Measurements from ENCODE around the gene HDAC5. TPM values are rescaled to one million over a fixed set of nuclear protein-coding genes. Genes with fewer than 3 reads are reported as not detected.

Gene HDAC5
- total and polyA plus RNA-seq, 2 of the 8 experiments (the other 6 are each of a cell fraction or from before 2014, with no cell fraction given), result 48.5 to 54.4 TPM

GRCh38 chr17:44083250-44083849 lies 40.1 kb downstream of the HDAC5 start:
- no peak for DNase-seq (ENCODE audit: low read depth in 1 of 2, low spot score in 2 of 2)
- no peak overlapping the region for H3K56ac ChIP-seq (replicated peaks; ENCODE audit: insufficient read length, low read depth, low read length)
- peaks cover 4% of the 10 kb centered on the region; the same call in 1 of the 2 replicates for H3K23me2 ChIP-seq (ENCODE audit: low read depth, low read length)
- no peak overlapping the region for H4K5ac ChIP-seq (ENCODE audit: insufficient read length, low read depth, low read length)
- no peaks in the 10 kb centered on the region for H3K27me3 ChIP-seq (replicated peaks in 1 of 4; ENCODE audit: control insufficient read depth in 3 of 4, extremely low read depth in 1 of 4, insufficient read depth in 3 of 4, low read length in 3 of 4)
- no peak overlapping the region for H2AFZ ChIP-seq (ENCODE audit: low read length)
- no peak overlapping the region for H3K27ac ChIP-seq (ENCODE audit: low read depth, low read length)
- no peak overlapping the region for H4K91ac ChIP-seq (replicated peaks; ENCODE audit: insufficient read length, low read length)
- no peak overlapping the region for H3K9ac ChIP-seq (replicated peaks in 1 of 4; ENCODE audit: extremely low read depth in 1 of 4, low read depth in 3 of 4, low read length in 3 of 4)
- ChIA-PET CTCF (ENCODE audit: partially characterized antibody) (interaction anchor here (0.6 to 34.4 kb wide), 22 partner anchors 8 to 265 kb away, joined by 3 to 638 read pairs (median 4); partner anchors contain the start of genes ASB16, G6PC3, HDAC5 and LSM12), POLR2A (ENCODE audit: partially characterized antibody) (interaction anchor here (0.8 to 5.7 kb wide), 9 partner anchors 8 to 42 kb away, joined by 3 to 33 read pairs (median 3); partner anchors contain the start of genes G6PC3 and LSM12)
- no peak overlapping the region for H3K4ac ChIP-seq (replicated peaks; ENCODE audit: insufficient read length, low read depth, low read length)
- peaks cover 5 to 21% (median 20%) of the 10 kb centered on the region in 4 experiments; a peak in 7 of 8 replicates for H3K36me3 ChIP-seq (ENCODE audit: control insufficient read depth in 2 of 4, insufficient read depth in 4 of 4, low read length in 3 of 4)
- H2AK5ac ChIP-seq (ENCODE audit: low read depth, low read length), result no peak overlapping the region
- H2BK12ac ChIP-seq (ENCODE audit: low read depth, low read length), result no peak overlapping the region
- peaks cover 0 to 11% of the 10 kb centered on the region in 2 experiments for H4K20me1 ChIP-seq (replicated peaks in 1 of 2; ENCODE audit: control insufficient read depth in 1 of 2, insufficient read depth in 2 of 2, low read length in 2 of 2)
- H3K79me2 ChIP-seq (ENCODE audit: control insufficient read depth in 1 of 2, insufficient read depth in 2 of 2, low read length in 2 of 2), result no peaks in the 10 kb centered on the region
- no peak overlapping the region for H2BK5ac ChIP-seq (ENCODE audit: low read depth, low read length)
- H3K23ac ChIP-seq (ENCODE audit: insufficient read length), result no peak overlapping the region
- WGBS, 2 experiments (ENCODE audit: extremely low coverage in 1 of 2, insufficient coverage in 1 of 2, insufficient read length in 1 of 2, insufficient replicate concordance in 2 of 2, low coverage in 1 of 2, low lambda C conversion rate in 2 of 2, missing lambda C conversion rate in 1 of 2), result 90% methylated on average over 11 of the region's 12 CpGs; no CpG with 5 or more reads in 1 of the 2 experiments
- H2BK15ac ChIP-seq (ENCODE audit: low read length), result no peak overlapping the region
- peaks cover 7% of the 10 kb centered on the region; the same call in 1 of the 2 replicates for H3K79me1 ChIP-seq (ENCODE audit: low read depth, low read length)
- TF ChIP-seq CTCF (IDR thresholded peaks at IDR 0.05; ENCODE audit: control extremely low read depth in 1 of 3, insufficient read depth in 1 of 3, low read depth in 1 of 3, low read length in 3 of 3) (peak; percentile 51 to 66 (median 54)), CEBPB (IDR thresholded peaks at IDR 0.05; ENCODE audit: low read depth, low read length) (no peak), RAD21 (IDR thresholded peaks at IDR 0.05 in 1 of 2, conservative IDR thresholded peaks at IDR 0.05 in 1 of 2; ENCODE audit: low read depth in 2 of 2, low read length in 2 of 2) (peak; percentile 39 to 55)
- H3K9me3 ChIP-seq (ENCODE audit: insufficient read depth in 2 of 2, low read depth in 1 of 2, low read length in 1 of 2), result no peaks in the 10 kb centered on the region
- no peak overlapping the region for H3K14ac ChIP-seq (ENCODE audit: insufficient read length)
- H4K8ac ChIP-seq (ENCODE audit: extremely low read depth, insufficient read depth, low read length), result no peak overlapping the region; the same call in 1 of the 2 replicates
- H3K4me3 ChIP-seq (ENCODE audit: extremely low read depth in 1 of 4, insufficient read depth in 2 of 4, low read depth in 3 of 4, low read length in 4 of 4), result no peak overlapping the region
- H3K4me2 ChIP-seq (ENCODE audit: insufficient read depth in 1 of 2, low read depth in 2 of 2, low read length in 2 of 2), result no peak overlapping the region
- H3K4me1 ChIP-seq (replicated peaks in 1 of 4; ENCODE audit: control insufficient read depth in 3 of 4, insufficient read depth in 4 of 4, low read length in 3 of 4), result peaks cover 3 to 18% (median 12%) of the 10 kb centered on the region in 4 experiments
- FAIRE-seq, result no peak
- no peak overlapping the region for H2BK20ac ChIP-seq (ENCODE audit: low read length)
- no peak overlapping the region for H2BK120ac ChIP-seq (replicated peaks; ENCODE audit: low read depth, low read length)
- H3K18ac ChIP-seq (ENCODE audit: extremely low read depth, low read length), result no peak overlapping the region

All from H1 (cell line).